Loucy (cell line): ENCODE results near the gene HTD2.

Source experiments
- H2AFZ ChIP-seq: fragments of 200-600 bp; sonication (generic); 2 replicates; pipeline ENCODE4 v1.6.0; 2016; ENCODE audit warnings: antibody characterized with exemption, mild to moderate bottlenecking, low read length, moderate library complexity
- H3F3A ChIP-seq: fragments of 200-600 bp; 2 replicates; pipeline ENCODE4 v1.6.0; 2016; ENCODE audit warnings: antibody characterized with exemption, low read depth, mild to moderate bottlenecking
- H3K27me3 ChIP-seq: fragments of 200-600 bp; sonication (generic); 2 replicates; pipeline ENCODE4 v1.6.1; 2014; ENCODE audit warnings: low read length, mild to moderate bottlenecking; ENCODE audit not compliant: insufficient read depth, poor library complexity, severe bottlenecking
- H3K36me3 ChIP-seq: fragments of 200-600 bp; sonication (generic); 2 replicates; pipeline ENCODE4 v1.6.1; 2016; ENCODE audit warnings: low read length; ENCODE audit not compliant: insufficient read depth
- H3K4me1 ChIP-seq: fragments of 200-600 bp; sonication (generic); 2 replicates; pipeline ENCODE4 v1.5.1; 2014; ENCODE audit warnings: low read length, mild to moderate bottlenecking; ENCODE audit not compliant: insufficient read depth, poor library complexity, severe bottlenecking
- H3K4me2 ChIP-seq: fragments of 200-600 bp; sonication (generic); 2 replicates; pipeline ENCODE4 v1.6.0; 2014; ENCODE audit warnings: antibody characterized with exemption, low read length, low read depth, mild to moderate bottlenecking; ENCODE audit not compliant: poor library complexity, severe bottlenecking
- H3K4me3 ChIP-seq: fragments of 200-600 bp; sonication (generic); 2 replicates; pipeline ENCODE4 v1.5.1; 2014; ENCODE audit warnings: low read length, mild to moderate bottlenecking, mixed read lengths; ENCODE audit not compliant: poor library complexity, severe bottlenecking
- H3K79me2 ChIP-seq: fragments of 200-600 bp; sonication (generic); 2 replicates; pipeline ENCODE4 v1.6.1; 2014; ENCODE audit warnings: low read length; ENCODE audit not compliant: insufficient read depth
- H3K9ac ChIP-seq: fragments of 200-600 bp; sonication (generic); 2 replicates; pipeline ENCODE4 v1.6.0; 2014; ENCODE audit warnings: mild to moderate bottlenecking, low read depth, low read length, moderate library complexity; ENCODE audit not compliant: poor library complexity, severe bottlenecking
- H3K9me2 ChIP-seq: fragments of 200-600 bp; sonication (generic); replicated peaks from 2 replicates; pipeline ENCODE4 v1.6.1; 2016; ENCODE audit warnings: low read depth, low read length, mixed read lengths
- H3K9me3 ChIP-seq: fragments of 200-600 bp; sonication (generic); 2 replicates; pipeline ENCODE4 v1.6.1; 2014; ENCODE audit warnings: mild to moderate bottlenecking, antibody characterized with exemption, low read length, low read depth; ENCODE audit not compliant: insufficient read depth
- H4K20me1 ChIP-seq: fragments of 200-600 bp; sonication (generic); 2 replicates; pipeline ENCODE4 v1.6.0; 2014; ENCODE audit warnings: antibody characterized with exemption, low read length, mild to moderate bottlenecking; ENCODE audit not compliant: insufficient read depth, poor library complexity, severe bottlenecking
- CTCF ChIP-seq: fragments of 200-600 bp; sonication (generic); conservative IDR thresholded peaks from 2 replicates; pipeline ENCODE4 v1.5.1; 2014; ENCODE audit warnings: mild to moderate bottlenecking, antibody characterized with exemption, low read length
- EZH2phosphoT487 ChIP-seq: fragments of 200-600 bp; IDR thresholded peaks from 2 replicates; pipeline ENCODE4 v1.6.1; 2018; ENCODE audit warnings: antibody characterized with exemption, mild to moderate bottlenecking, moderate library complexity, borderline replicate concordance

Gene HTD2

GRCh38 chr3:58358808-58359207, 52.5 kb downstream of the HTD2 start:
- Histone ChIP-seq H3K9me2 (no peaks in the 10 kb centered on the region), H3K9ac (no peak overlapping the region), H3K27me3 (no peaks in the 10 kb centered on the region), H3K9me3 (no peaks in the 10 kb centered on the region), H3F3A (0 out of 2 replicates have a peak, but pooled peaks cover 5% of the 10 kb centered on the region), H4K20me1 (peaks cover 7% of the 10 kb centered on the region), H3K79me2 (peaks cover 87% of the 10 kb centered on the region), H3K4me2 (no peak overlapping the region), H3K4me1 (peaks cover 54% of the 10 kb centered on the region), H2AFZ (no peak overlapping the region), H3K4me3 (no peak overlapping the region), H3K36me3 (no peaks in the 10 kb centered on the region)
- TF ChIP-seq CTCF (no peak), EZH2phosphoT487 (no peak)

DNA sequence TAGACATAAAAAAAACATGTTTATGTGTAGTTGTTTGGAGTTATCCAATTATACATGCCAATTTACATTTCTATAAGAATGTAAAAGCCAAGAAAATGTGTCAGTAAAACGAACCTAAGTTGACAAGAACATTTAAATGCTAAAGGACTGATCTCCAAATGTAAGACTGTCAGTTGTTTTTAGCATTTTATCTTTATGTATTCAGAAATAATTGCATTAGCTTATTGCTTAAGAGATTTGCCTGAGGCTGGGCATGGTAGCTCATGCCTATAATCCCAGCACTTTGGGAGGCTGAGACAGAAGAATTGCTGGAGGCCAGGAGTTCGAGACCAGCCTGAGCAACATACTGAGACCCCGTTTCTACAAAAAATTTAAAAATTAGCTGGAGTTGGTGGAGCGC, 53.3 kb downstream of the HTD2 start:
- Histone ChIP-seq H3K9me3 (no peaks in the 10 kb centered on the region), H2AFZ (no peak overlapping the region), H3K9me2 (no peaks in the 10 kb centered on the region), H3K9ac (no peak overlapping the region), H3K4me1 (peaks cover 47% of the 10 kb centered on the region), H3K79me2 (peaks cover 88% of the 10 kb centered on the region), H3K4me2 (no peak overlapping the region), H3K27me3 (no peaks in the 10 kb centered on the region), H3F3A (0 out of 2 replicates have a peak, but pooled peaks cover 5% of the 10 kb centered on the region), H3K36me3 (no peaks in the 10 kb centered on the region), H4K20me1 (peaks cover 7% of the 10 kb centered on the region), H3K4me3 (no peak overlapping the region)
- no peak for TF ChIP-seq CTCF

- no peak overlapping the region for H3K4me2 ChIP-seq
- no peaks in the 10 kb centered on the region for H3K36me3 ChIP-seq
- peaks cover 14% of the 10 kb centered on the region for H4K20me1 ChIP-seq
These were observed 55.5 kb downstream of the HTD2 start for GRCh38 chr3:58361866-58362265.

More at GRCh38 chr3:58361866-58362265, 55.5 kb downstream of the HTD2 start:
- Histone ChIP-seq H2AFZ (no peak overlapping the region), H3K4me1 (peaks cover 47% of the 10 kb centered on the region), H3K4me3 (no peak overlapping the region), H3K9me2 (no peaks in the 10 kb centered on the region), H3K79me2 (peaks cover 84% of the 10 kb centered on the region), H3K27me3 (no peaks in the 10 kb centered on the region), H3K9ac (no peak overlapping the region), H3K9me3 (no peaks in the 10 kb centered on the region), H3F3A (0 out of 2 replicates have a peak, but pooled peaks cover 5% of the 10 kb centered on the region)
- no peak for TF ChIP-seq CTCF
- no peak for TF ChIP-seq EZH2phosphoT487
